ENCODE results near the gene TULP3. TPM values are rescaled to one million over a fixed set of nuclear protein-coding genes. Genes with fewer than 3 reads are reported as not detected.

TULP3 gene
- total RNA-seq, 2 experiments from 2014 or later = 10.7 to 11.0 TPM

DNA sequence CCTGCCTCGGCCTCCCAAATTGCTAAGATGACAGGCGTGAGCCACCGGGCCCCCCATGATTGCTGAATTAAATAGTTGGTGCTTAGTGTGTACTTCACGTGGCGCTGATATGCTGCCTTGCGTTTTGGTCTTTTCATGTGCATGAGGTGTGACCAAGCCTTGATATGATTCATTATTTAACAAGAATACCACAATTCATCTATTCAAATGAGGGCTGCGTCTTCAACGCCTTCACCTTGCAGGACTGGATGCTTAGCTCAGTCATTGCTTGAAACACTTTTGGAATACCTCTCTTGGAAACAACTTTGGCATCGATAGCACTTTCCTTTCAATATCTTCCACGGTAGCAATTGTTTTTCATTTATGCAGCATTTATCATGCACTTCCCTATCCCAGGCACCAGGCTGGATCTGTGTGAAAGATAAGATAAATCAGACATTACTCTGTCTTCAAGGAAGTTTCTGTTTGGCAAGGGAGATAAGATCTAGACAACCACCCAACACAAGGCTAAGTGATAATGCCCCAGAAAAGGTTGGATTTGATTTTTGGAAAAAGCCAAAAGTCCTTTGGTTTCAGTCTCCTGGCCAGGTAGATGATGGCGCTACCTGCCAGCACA is 67.2 kb downstream of the TULP3 start:
- H3K27ac ChIP-seq (ENCODE audit: low read depth, low read length, poor library complexity, severe bottlenecking) = no peak overlapping the region
- H3K79me2 ChIP-seq (ENCODE audit: insufficient read depth, low read depth, low read length) = no peaks in the 10 kb centered on the region
- no peak for TF ChIP-seq EZH2phosphoT487 (IDR thresholded peaks at IDR 0.05; ENCODE audit: borderline replicate concordance, low read depth, low read length)
- TF ChIP-seq, protein P1, sequence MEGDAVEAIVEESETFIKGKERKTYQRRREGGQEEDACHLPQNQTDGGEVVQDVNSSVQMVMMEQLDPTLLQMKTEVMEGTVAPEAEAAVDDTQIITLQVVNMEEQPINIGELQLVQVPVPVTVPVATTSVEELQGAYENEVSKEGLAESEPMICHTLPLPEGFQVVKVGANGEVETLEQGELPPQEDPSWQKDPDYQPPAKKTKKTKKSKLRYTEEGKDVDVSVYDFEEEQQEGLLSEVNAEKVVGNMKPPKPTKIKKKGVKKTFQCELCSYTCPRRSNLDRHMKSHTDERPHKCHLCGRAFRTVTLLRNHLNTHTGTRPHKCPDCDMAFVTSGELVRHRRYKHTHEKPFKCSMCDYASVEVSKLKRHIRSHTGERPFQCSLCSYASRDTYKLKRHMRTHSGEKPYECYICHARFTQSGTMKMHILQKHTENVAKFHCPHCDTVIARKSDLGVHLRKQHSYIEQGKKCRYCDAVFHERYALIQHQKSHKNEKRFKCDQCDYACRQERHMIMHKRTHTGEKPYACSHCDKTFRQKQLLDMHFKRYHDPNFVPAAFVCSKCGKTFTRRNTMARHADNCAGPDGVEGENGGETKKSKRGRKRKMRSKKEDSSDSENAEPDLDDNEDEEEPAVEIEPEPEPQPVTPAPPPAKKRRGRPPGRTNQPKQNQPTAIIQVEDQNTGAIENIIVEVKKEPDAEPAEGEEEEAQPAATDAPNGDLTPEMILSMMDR (conservative IDR thresholded peaks at IDR 0.05; ENCODE audit: low read length) = no peak
- no peaks in the 10 kb centered on the region for H3K4me1 ChIP-seq (ENCODE audit: insufficient read depth, low read length, poor library complexity, severe bottlenecking)
- intact Hi-C loops (cut with micrococcal nuclease; ENCODE audit: unreplicated experiment) = no loop called here
- H2AFZ ChIP-seq (ENCODE audit: low read length) = no peak overlapping the region
- H3K4me2 ChIP-seq (ENCODE audit: low read length) = no peak overlapping the region
- no peaks in the 10 kb centered on the region for H3K9me2 ChIP-seq (ENCODE audit: insufficient read depth, low read length)
- no peaks in the 10 kb centered on the region for H3K36me3 ChIP-seq (ENCODE audit: insufficient read depth, low read length)
- no TSS peak for BruUV-seq (replicated peaks)
- ChIA-PET CTCF (ENCODE audit: unreplicated experiment) (no interaction called here), POLR2A (no interaction called here)
- no peaks in the 10 kb centered on the region for H3K9me3 ChIP-seq (ENCODE audit: low read length)
- no peak overlapping the region for H3K4me3 ChIP-seq (ENCODE audit: low read depth, low read length, poor library complexity, severe bottlenecking)
- DNase-seq (ENCODE audit: low spot score) = no peak
- H4K20me1 ChIP-seq (ENCODE audit: insufficient read depth, low read length) = no peaks in the 10 kb centered on the region

DNA sequence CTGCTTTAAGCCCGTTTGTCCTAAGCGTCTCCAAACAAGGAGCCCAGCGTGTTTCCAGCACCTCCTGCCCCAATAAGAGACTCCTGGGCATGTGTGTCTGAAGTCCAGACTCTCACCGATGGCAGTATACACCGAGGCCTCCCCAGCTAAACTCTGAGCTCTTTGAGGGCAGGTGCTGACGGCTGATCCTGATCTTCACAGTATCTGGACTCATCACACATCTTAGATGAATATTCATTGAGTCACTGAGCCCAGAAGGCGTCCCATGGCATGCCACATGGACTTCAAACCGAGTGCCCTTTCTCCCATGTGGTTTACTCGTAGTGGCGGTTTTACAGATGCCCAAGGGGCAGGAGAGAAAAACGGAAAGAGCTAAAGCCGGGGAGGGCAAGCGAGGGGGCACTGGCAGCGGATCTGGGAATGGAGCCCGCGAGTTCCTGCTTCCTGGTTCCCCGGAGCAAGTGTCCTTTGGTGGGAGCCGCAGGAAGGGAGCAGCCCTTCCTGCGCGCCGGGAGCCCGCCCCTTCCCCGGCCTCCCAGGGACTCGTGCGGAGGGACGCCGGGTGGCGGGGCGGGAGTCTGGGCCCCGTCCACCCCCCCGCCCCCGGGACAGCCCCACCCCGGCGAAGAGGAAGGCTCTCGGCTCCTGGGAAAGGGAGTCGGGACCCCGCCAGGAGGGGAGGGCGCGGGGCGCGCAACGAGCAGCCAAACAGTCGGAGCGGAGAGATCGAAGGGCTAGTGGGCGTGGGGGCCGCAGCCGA is 67.9 kb downstream of the TULP3 start:
- Histone ChIP-seq H3K9me2 (ENCODE audit: insufficient read depth, low read length) (no peaks in the 10 kb centered on the region), H3K79me2 (ENCODE audit: insufficient read depth, low read depth, low read length) (no peaks in the 10 kb centered on the region), H3K27ac (ENCODE audit: low read depth, low read length, poor library complexity, severe bottlenecking) (no peak overlapping the region), H4K20me1 (ENCODE audit: insufficient read depth, low read length) (no peaks in the 10 kb centered on the region), H3K4me3 (ENCODE audit: low read depth, low read length, poor library complexity, severe bottlenecking) (no peak overlapping the region), H2AFZ (ENCODE audit: low read length) (no peak overlapping the region), H3K4me2 (ENCODE audit: low read length) (peak overlapping the region; percentile 23; the same call in 1 of the 2 replicates), H3K4me1 (ENCODE audit: insufficient read depth, low read length, poor library complexity, severe bottlenecking) (no peaks in the 10 kb centered on the region), H3K36me3 (ENCODE audit: insufficient read depth, low read length) (no peaks in the 10 kb centered on the region), H3K9me3 (ENCODE audit: low read length) (no peaks in the 10 kb centered on the region)
- TF ChIP-seq EZH2phosphoT487 (IDR thresholded peaks at IDR 0.05; ENCODE audit: borderline replicate concordance, low read depth, low read length) = no peak
- TF ChIP-seq, protein P1 (conservative IDR thresholded peaks at IDR 0.05; ENCODE audit: low read length) = no peak
- CTCF ChIA-PET (ENCODE audit: unreplicated experiment) = no interaction called here
- DNase-seq (ENCODE audit: low spot score) = no peak
- POLR2A ChIA-PET = no interaction called here
- BruUV-seq (replicated peaks) = no TSS peak
- intact Hi-C loops (cut with micrococcal nuclease; ENCODE audit: unreplicated experiment) = no loop called here

DNA sequence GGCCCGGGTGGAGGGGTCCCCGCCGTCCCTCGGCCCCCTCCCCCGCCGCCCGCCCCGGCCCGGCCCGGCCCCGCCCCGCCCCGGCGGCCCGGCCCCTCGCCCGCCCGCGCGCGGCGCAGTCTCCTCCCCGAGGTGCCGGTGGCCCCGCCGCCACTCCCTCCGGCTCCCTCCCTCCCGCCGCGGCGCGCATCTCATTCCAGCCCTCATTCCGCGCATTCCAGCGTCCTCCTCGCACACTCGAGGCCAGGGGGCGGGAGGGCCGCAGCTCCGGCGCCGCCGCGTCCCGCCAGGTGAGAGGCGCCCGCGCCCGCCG is 68.5 kb downstream of the TULP3 start, which contains the start of gene TEAD4:
Gene TEAD4 (plus strand): TSS at position 206 of the 313 bp plus-strand sequence.
- no peaks in the 10 kb centered on the region for H4K20me1 ChIP-seq (ENCODE audit: insufficient read depth, low read length)
- H3K36me3 ChIP-seq (ENCODE audit: insufficient read depth, low read length) = no peaks in the 10 kb centered on the region
- TF ChIP-seq EZH2phosphoT487 (IDR thresholded peaks at IDR 0.05; ENCODE audit: borderline replicate concordance, low read depth, low read length) = no peak
- TF ChIP-seq, protein P1 (conservative IDR thresholded peaks at IDR 0.05; ENCODE audit: low read length) = no peak
- ChIA-PET POLR2A (no interaction called here), CTCF (ENCODE audit: unreplicated experiment) (no interaction called here)
- no peaks in the 10 kb centered on the region for H3K4me1 ChIP-seq (ENCODE audit: insufficient read depth, low read length, poor library complexity, severe bottlenecking)
- intact Hi-C loops (cut with micrococcal nuclease; ENCODE audit: unreplicated experiment) = no loop called here
- no peaks in the 10 kb centered on the region for H3K9me3 ChIP-seq (ENCODE audit: low read length)
- no peak within 1 kb of the TSS for H3K4me3 ChIP-seq (ENCODE audit: low read depth, low read length, poor library complexity, severe bottlenecking)
- H2AFZ ChIP-seq (ENCODE audit: low read length) = no peak within 1 kb of the TSS
- no TSS peak for BruUV-seq (replicated peaks)
- no peak for DNase-seq (ENCODE audit: low spot score)
- H3K27ac ChIP-seq (ENCODE audit: low read depth, low read length, poor library complexity, severe bottlenecking) = no peak within 1 kb of the TSS
- H3K79me2 ChIP-seq (ENCODE audit: insufficient read depth, low read depth, low read length) = no peaks in the 10 kb centered on the region
- H3K9me2 ChIP-seq (ENCODE audit: insufficient read depth, low read length) = no peaks in the 10 kb centered on the region
- H3K4me2 ChIP-seq (ENCODE audit: low read length) = peak within 1 kb of the TSS; percentile 44; the same call in 1 of the 2 replicates
